SK-N-SH treated with all-trans-retinoic acid at 6 μM for 48 hours (cell line): ENCODE measurements around the gene C12orf75.
A peak's percentile ranks its signal among the peaks of the same experiment; 100 is the strongest.

Experiments
- ATAC-seq: fragments of 200-7000 bp; cut with Tn5 transposase; 3 replicates; pipeline ENCODE4 v1.9.1; 2020; ENCODE audit warnings: mild to moderate bottlenecking, moderate library complexity
- CSDC2 ChIP-seq: fragments of 250-450 bp; sonication (Bioruptor Pico); IDR thresholded peaks from 2 replicates; pipeline ENCODE4 v1.5.0; 2020; ENCODE audit warnings: mild to moderate bottlenecking, moderate library complexity
- ESRRG ChIP-seq: fragments of 250-450 bp; sonication (Bioruptor Pico); IDR thresholded peaks from 2 replicates; pipeline ENCODE4 v1.6.1; 2021; ENCODE audit warnings: mild to moderate bottlenecking
- GLIS3 ChIP-seq: fragments of 250-450 bp; sonication (Bioruptor Pico); IDR thresholded peaks from 2 replicates; pipeline ENCODE4 v1.5.0; 2020; ENCODE audit warnings: mild to moderate bottlenecking, moderate library complexity
- ISL1 ChIP-seq: fragments of 250-450 bp; sonication (Bioruptor Pico); IDR thresholded peaks from 2 replicates; pipeline ENCODE4 v2.1.2; 2022; ENCODE audit warnings: mild to moderate bottlenecking, moderate library complexity
- RARB ChIP-seq: fragments of 250-450 bp; sonication (Bioruptor Pico); IDR thresholded peaks from 2 replicates; pipeline ENCODE4 v1.8.0; 2021; ENCODE audit warnings: mild to moderate bottlenecking, moderate library complexity
- SNAI2 ChIP-seq: fragments of 250-450 bp; sonication (Bioruptor Pico); IDR thresholded peaks from 2 replicates; pipeline ENCODE4 v1.5.0; 2020; ENCODE audit warnings: mild to moderate bottlenecking, moderate library complexity
- TCF4 ChIP-seq: fragments of 250-450 bp; sonication (Bioruptor Pico); IDR thresholded peaks from 2 replicates; pipeline ENCODE4 v1.8.0; 2021; ENCODE audit warnings: mild to moderate bottlenecking, moderate library complexity, borderline replicate concordance
- TOX ChIP-seq: fragments of 250-450 bp; sonication (Bioruptor Pico); IDR thresholded peaks from 2 replicates; pipeline ENCODE4 v1.8.0; 2021; ENCODE audit warnings: mild to moderate bottlenecking, moderate library complexity, borderline replicate concordance
- ZC3H10 ChIP-seq: fragments of 250-450 bp; sonication (Bioruptor Pico); IDR thresholded peaks from 2 replicates; pipeline ENCODE4 v1.5.1; 2021; ENCODE audit warnings: mild to moderate bottlenecking, moderate library complexity
- ZFP3 ChIP-seq: fragments of 250-450 bp; sonication (Bioruptor Pico); IDR thresholded peaks from 2 replicates; pipeline ENCODE4 v1.5.0; 2020; ENCODE audit warnings: mild to moderate bottlenecking, moderate library complexity
- ZFP30 ChIP-seq: fragments of 450-650 bp; formaldehyde crosslinking; IDR thresholded peaks from 2 replicates; pipeline ENCODE4 v1.5.0; 2022; ENCODE audit warnings: mild to moderate bottlenecking, moderate library complexity
- ZNF565 ChIP-seq: fragments of 450-650 bp; formaldehyde crosslinking; conservative IDR thresholded peaks from 2 replicates; pipeline ENCODE4 v1.5.0; 2020; ENCODE audit warnings: low read depth, mild to moderate bottlenecking, moderate library complexity
- ZNF70 ChIP-seq: fragments of 450-650 bp; formaldehyde crosslinking; IDR thresholded peaks from 2 replicates; pipeline ENCODE4 v1.5.0; 2020; ENCODE audit warnings: mild to moderate bottlenecking, moderate library complexity
- ZNF8 ChIP-seq: fragments of 450-650 bp; formaldehyde crosslinking; IDR thresholded peaks from 2 replicates; pipeline ENCODE4 v1.5.0; 2020; ENCODE audit warnings: mild to moderate bottlenecking, moderate library complexity
- TF ChIP-seq, protein P1 (sequence below): fragments of 250-450 bp; sonication (Bioruptor Pico); IDR thresholded peaks from 2 replicates; pipeline ENCODE4 v1.5.0; 2020; ENCODE audit warnings: mild to moderate bottlenecking, moderate library complexity
- TF ChIP-seq, protein P2 (sequence below): fragments of 250-450 bp; sonication (Bioruptor Pico); IDR thresholded peaks from 2 replicates; pipeline ENCODE4 v1.8.0; 2020; ENCODE audit warnings: mild to moderate bottlenecking, moderate library complexity, borderline replicate concordance
- TF ChIP-seq, protein P3 (sequence below): fragments of 250-450 bp; sonication (Bioruptor Pico); IDR thresholded peaks from 2 replicates; pipeline ENCODE4 v1.5.1; 2020; ENCODE audit warnings: low read depth, mild to moderate bottlenecking, moderate library complexity
- TF ChIP-seq, protein P4 (sequence below): fragments of 250-450 bp; sonication (Bioruptor Pico); IDR thresholded peaks from 2 replicates; pipeline ENCODE4 v1.8.0; 2021; ENCODE audit warnings: low read depth, mild to moderate bottlenecking, moderate library complexity, borderline replicate concordance
- TF ChIP-seq, protein P5 (sequence below): fragments of 250-450 bp; sonication (Bioruptor Pico); IDR thresholded peaks from 2 replicates; pipeline ENCODE4 v1.5.1; 2021; ENCODE audit warnings: mild to moderate bottlenecking, moderate library complexity

The C12orf75 gene

DNA sequence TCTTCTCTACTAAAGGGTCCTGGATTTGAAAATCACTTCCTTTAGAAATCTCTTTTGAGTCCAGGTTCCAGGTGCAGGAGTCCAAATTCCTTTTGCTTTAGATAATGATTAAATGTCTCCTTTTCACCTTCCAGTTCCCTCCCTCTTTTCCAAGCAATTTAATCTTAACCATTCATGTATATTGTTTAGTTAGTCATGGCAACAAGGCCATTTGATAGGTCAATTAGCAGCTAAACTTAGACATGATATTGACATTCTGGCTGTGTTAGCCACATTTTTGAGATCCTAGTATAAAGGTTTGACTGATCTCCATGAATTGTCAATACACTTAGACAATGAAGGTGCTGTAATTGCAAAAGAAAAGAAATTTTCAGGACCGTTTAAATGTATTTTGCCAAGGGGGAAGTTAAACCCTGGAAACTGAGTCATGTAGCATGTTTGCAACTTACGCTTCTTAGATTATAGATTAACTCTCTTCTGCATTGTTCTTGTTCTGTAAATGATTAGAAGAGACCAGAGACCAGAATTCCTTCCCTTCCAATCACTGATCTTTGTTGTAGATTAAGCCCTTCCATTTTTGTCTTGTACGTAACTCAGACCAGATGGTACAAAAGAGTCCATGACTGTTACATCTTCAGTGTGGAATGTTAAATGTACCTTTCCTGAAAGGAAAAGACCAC lies 12.4 kb upstream of the C12orf75 start:
- peak; percentile 76 for TF ChIP-seq ISL1 (CRISPR knock-in tag)
- no peak for TF ChIP-seq ZNF565 (CRISPR knock-in tag)
- TF ChIP-seq TCF4: peak; percentile 51; the same call in 1 of the 2 replicates
- peak; percentile 74 for ATAC-seq

DNA sequence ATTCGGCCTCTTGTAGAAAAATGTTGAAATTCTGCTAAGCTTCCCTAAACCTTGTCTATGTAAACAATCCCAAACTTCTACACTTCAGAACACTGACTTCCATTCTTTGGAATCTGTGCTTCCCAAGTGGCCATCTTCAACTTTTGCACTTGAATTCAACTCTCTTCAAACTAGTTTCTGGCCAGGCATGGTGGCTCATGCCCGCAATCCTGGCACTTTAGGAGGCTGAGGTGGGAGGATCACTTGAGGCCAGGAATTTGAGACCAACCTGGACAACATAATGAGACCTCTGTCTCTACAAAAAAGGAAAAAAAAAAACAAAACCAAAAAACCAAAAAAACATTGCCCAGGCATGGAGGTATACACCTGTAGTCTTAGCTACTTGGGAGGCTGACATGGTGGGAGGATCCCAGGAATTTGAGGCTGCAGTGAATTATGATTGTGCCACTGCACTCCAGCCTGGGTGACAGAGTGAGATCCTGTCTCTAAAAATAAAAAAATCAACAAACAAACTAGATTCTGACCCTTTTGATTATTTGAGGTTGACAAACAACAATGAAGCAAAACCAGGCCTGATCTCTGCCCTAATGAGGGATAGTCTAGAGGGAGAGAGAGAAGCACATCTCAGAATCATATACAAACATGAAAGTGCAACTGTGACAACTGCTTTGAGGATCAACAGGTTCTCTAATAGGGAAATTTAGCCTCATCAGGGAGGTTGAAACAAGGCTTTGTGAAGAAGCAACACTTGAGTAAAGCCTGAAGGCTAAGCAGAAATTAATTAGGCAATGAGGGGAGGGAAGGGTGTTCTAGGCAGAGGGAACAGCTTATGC lies 11.6 kb upstream of the C12orf75 start:
- no peak for ATAC-seq
- TF ChIP-seq, protein P1, sequence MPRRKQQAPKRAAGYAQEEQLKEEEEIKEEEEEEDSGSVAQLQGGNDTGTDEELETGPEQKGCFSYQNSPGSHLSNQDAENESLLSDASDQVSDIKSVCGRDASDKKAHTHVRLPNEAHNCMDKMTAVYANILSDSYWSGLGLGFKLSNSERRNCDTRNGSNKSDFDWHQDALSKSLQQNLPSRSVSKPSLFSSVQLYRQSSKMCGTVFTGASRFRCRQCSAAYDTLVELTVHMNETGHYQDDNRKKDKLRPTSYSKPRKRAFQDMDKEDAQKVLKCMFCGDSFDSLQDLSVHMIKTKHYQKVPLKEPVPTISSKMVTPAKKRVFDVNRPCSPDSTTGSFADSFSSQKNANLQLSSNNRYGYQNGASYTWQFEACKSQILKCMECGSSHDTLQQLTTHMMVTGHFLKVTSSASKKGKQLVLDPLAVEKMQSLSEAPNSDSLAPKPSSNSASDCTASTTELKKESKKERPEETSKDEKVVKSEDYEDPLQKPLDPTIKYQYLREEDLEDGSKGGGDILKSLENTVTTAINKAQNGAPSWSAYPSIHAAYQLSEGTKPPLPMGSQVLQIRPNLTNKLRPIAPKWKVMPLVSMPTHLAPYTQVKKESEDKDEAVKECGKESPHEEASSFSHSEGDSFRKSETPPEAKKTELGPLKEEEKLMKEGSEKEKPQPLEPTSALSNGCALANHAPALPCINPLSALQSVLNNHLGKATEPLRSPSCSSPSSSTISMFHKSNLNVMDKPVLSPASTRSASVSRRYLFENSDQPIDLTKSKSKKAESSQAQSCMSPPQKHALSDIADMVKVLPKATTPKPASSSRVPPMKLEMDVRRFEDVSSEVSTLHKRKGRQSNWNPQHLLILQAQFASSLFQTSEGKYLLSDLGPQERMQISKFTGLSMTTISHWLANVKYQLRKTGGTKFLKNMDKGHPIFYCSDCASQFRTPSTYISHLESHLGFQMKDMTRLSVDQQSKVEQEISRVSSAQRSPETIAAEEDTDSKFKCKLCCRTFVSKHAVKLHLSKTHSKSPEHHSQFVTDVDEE (CRISPR knock-in tag): no peak
- TF ChIP-seq, protein P2, sequence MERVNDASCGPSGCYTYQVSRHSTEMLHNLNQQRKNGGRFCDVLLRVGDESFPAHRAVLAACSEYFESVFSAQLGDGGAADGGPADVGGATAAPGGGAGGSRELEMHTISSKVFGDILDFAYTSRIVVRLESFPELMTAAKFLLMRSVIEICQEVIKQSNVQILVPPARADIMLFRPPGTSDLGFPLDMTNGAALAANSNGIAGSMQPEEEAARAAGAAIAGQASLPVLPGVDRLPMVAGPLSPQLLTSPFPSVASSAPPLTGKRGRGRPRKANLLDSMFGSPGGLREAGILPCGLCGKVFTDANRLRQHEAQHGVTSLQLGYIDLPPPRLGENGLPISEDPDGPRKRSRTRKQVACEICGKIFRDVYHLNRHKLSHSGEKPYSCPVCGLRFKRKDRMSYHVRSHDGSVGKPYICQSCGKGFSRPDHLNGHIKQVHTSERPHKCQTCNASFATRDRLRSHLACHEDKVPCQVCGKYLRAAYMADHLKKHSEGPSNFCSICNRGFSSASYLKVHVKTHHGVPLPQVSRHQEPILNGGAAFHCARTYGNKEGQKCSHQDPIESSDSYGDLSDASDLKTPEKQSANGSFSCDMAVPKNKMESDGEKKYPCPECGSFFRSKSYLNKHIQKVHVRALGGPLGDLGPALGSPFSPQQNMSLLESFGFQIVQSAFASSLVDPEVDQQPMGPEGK: no peak
- no peak for TF ChIP-seq ZNF565 (CRISPR knock-in tag)
- TF ChIP-seq ZFP3 (CRISPR knock-in tag): no peak
- TF ChIP-seq ZFP30: no peak
- no peak for TF ChIP-seq ZNF8
- 0 out of 2 replicates have a peak, but pooled peaks have one; percentile 15 for TF ChIP-seq SNAI2
- TF ChIP-seq ZC3H10: no peak

DNA sequence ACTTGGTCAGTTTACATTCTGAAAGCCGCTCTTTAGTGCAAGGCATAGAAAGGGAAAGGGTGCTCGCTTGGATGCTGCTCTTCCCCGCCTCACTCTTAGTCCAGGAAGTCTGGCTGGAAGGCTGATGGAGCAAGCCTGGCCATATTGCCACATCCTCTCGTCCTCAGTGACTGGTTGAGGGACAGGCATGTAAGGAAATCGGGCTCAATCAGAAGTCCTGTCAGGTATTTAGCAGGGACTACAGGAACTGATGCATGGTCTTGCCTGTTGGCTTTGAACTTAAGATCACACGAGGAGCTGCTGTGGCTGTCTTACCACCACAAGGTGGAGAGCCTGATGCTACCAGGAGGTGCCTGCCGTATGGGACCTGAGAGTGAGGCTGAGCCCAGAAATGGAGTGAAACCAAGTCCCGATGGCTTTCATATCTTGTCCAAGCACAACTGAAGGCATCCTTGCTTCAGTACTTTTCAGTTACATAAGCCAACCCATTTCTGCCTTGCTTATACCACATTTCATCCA lies 10.7 kb upstream of the C12orf75 start:
- ATAC-seq: no peak
- TF ChIP-seq TCF4: no peak
- TF ChIP-seq, protein P2: no peak
- TF ChIP-seq CSDC2 (CRISPR knock-in tag): no peak
- TF ChIP-seq ZNF565 (CRISPR knock-in tag): no peak
- TF ChIP-seq, protein P3, sequence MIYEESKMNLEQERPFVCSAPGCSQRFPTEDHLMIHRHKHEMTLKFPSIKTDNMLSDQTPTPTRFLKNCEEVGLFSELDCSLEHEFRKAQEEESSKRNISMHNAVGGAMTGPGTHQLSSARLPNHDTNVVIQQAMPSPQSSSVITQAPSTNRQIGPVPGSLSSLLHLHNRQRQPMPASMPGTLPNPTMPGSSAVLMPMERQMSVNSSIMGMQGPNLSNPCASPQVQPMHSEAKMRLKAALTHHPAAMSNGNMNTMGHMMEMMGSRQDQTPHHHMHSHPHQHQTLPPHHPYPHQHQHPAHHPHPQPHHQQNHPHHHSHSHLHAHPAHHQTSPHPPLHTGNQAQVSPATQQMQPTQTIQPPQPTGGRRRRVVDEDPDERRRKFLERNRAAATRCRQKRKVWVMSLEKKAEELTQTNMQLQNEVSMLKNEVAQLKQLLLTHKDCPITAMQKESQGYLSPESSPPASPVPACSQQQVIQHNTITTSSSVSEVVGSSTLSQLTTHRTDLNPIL: no peak

DNA sequence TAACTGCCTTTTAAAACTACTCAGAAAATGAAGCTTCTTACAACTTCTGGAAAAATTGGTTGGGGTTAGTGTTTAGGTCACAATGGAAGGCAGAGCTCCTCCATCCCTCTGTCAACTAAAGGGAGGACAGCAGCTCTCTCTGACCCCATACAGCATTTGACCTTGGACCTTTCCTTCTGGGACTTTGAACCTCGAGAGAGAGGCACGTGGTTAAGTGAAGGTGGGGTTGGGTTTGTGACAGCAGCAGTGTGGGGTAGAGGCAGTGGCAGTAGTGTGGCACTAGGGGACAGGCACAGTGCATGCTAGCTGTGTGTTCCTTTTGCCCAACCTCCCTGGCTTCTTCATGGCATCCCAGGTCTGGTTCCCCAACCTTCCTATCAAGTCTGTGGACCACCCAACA lies 9.4 kb upstream of the C12orf75 start:
- ATAC-seq: no peak
- no peak for TF ChIP-seq TCF4
- no peak for TF ChIP-seq ISL1 (CRISPR knock-in tag)
- no peak for TF ChIP-seq RARB (CRISPR knock-in tag)
- no peak for TF ChIP-seq ZC3H10
- no peak for TF ChIP-seq ZNF70 (CRISPR knock-in tag)
- TF ChIP-seq ESRRG (CRISPR knock-in tag): no peak
- TF ChIP-seq, protein P4, sequence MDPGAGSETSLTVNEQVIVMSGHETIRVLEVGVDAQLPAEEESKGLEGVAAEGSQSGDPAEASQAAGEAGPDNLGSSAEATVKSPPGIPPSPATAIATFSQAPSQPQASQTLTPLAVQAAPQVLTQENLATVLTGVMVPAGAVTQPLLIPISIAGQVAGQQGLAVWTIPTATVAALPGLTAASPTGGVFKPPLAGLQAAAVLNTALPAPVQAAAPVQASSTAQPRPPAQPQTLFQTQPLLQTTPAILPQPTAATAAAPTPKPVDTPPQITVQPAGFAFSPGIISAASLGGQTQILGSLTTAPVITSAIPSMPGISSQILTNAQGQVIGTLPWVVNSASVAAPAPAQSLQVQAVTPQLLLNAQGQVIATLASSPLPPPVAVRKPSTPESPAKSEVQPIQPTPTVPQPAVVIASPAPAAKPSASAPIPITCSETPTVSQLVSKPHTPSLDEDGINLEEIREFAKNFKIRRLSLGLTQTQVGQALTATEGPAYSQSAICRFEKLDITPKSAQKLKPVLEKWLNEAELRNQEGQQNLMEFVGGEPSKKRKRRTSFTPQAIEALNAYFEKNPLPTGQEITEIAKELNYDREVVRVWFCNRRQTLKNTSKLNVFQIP (CRISPR knock-in tag): no peak
- TF ChIP-seq GLIS3 (CRISPR knock-in tag): no peak
- TF ChIP-seq, protein P5, sequence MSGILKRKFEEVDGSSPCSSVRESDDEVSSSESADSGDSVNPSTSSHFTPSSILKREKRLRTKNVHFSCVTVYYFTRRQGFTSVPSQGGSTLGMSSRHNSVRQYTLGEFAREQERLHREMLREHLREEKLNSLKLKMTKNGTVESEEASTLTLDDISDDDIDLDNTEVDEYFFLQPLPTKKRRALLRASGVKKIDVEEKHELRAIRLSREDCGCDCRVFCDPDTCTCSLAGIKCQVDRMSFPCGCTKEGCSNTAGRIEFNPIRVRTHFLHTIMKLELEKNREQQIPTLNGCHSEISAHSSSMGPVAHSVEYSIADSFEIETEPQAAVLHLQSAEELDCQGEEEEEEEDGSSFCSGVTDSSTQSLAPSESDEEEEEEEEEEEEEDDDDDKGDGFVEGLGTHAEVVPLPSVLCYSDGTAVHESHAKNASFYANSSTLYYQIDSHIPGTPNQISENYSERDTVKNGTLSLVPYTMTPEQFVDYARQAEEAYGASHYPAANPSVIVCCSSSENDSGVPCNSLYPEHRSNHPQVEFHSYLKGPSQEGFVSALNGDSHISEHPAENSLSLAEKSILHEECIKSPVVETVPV (CRISPR knock-in tag): no peak
- TF ChIP-seq, protein P1 (CRISPR knock-in tag): no peak
- no peak for TF ChIP-seq SNAI2
- TF ChIP-seq TOX (CRISPR knock-in tag): no peak
- TF ChIP-seq, all 23 proteins: peak for 0
